GM12878 (cell line): ENCODE measurements around the gene CCN6. TPM values are rescaled to one million over a fixed set of nuclear protein-coding genes. Genes with fewer than 3 reads are reported as not detected.
A peak's percentile ranks its signal among the peaks of the same experiment; 100 is the strongest.

Experiments used
- ATAC-seq: fragments of 200-7000 bp; cut with Tn5 transposase; 3 replicates; pipeline ENCODE4 v1.9.1; 2020; ENCODE audit warnings: mild to moderate bottlenecking, moderate library complexity
- BruUV-seq: library from RNA; stranded (reverse); fragments of 400-500 nt; replicated peaks from 2 replicates; lab custom pipeline; 2021; lab: Mats Ljungman, UMichigan
- CTCF ChIA-PET: fragments of 300-600 bp; sonication (Branson Sonifier 250); formaldehyde crosslinking; extraction: SDS; loops from one replicate; lab custom pipeline; 2021; ENCODE audit warnings: inconsistent platforms; lab: Yijun Ruan, JAX
- POLR2A ChIA-PET: fragments of 350-600 bp; formaldehyde crosslinking; extraction: SDS; loops from one replicate; lab custom pipeline; 2021; ENCODE audit warnings: inconsistent platforms; lab: Charles Lee
- RAD21 ChIA-PET: fragments of 300-600 bp; sonication (Branson Sonifier 250); formaldehyde crosslinking; loops from one replicate; lab custom pipeline; 2023; ENCODE audit warnings: antibody characterized with exemption; ENCODE audit not compliant: unreplicated experiment; lab: Charles Lee
- SMC1A ChIA-PET: fragments of 300-600 bp; sonication (Branson Sonifier 250); formaldehyde crosslinking; loops from one replicate; lab custom pipeline; 2023; ENCODE audit not compliant: unreplicated experiment, uncharacterized antibody; lab: Charles Lee
- DNase-seq: peaks from one replicate; pipeline ENCODE4 v3.0.0-alpha.2; 2011; ENCODE audit warnings: low read depth, low spot score
- FAIRE-seq: peaks from 3 replicates; lab custom pipeline; 2011; peaks lifted over from hg19 to GRCh38; lab: Jason Lieb, UNC
- H2AFZ ChIP-seq: 2 replicates; pipeline ENCODE4 v1.6.0; 2011; ENCODE audit warnings: low read depth, low read length, control low read depth; ENCODE audit not compliant: control insufficient read depth
- H3K27ac ChIP-seq: 2 replicates; pipeline ENCODE4 v1.5.1; 2011; ENCODE audit warnings: control low read depth; ENCODE audit not compliant: control insufficient read depth, insufficient read depth
- H3K27me3 ChIP-seq, 2 experiments: replicated peaks in 1 of 2; 2 replicates each; pipeline versions ENCODE4 v1.6.0 to v1.6.1; 2011; ENCODE audit warnings: low read length in 1 of 2; ENCODE audit not compliant: control insufficient read depth in 2 of 2, insufficient read depth in 2 of 2
- H3K36me3 ChIP-seq, 2 experiments: 2 replicates each; pipeline ENCODE4 v1.5.1; 2011; ENCODE audit warnings: low read length in 1 of 2; ENCODE audit not compliant: control insufficient read depth in 2 of 2, insufficient read depth in 2 of 2
- H3K4me1 ChIP-seq: 2 replicates; pipeline ENCODE4 v1.6.1; 2011; ENCODE audit warnings: mild to moderate bottlenecking, low read length, moderate library complexity, mixed read lengths; ENCODE audit not compliant: control insufficient read depth, insufficient read depth
- H3K4me2 ChIP-seq: 2 replicates; pipeline ENCODE4 v1.6.0; 2011; ENCODE audit warnings: control low read depth; ENCODE audit not compliant: control insufficient read depth, insufficient read depth
- H3K4me3 ChIP-seq: fragments of 200-600 bp; sonication (generic); 2 replicates; pipeline ENCODE4 v1.5.1; 2016
- H3K79me2 ChIP-seq: 2 replicates; pipeline ENCODE4 v1.6.0; 2011; ENCODE audit warnings: low read length; ENCODE audit not compliant: control insufficient read depth, insufficient read depth
- H3K9ac ChIP-seq: 2 replicates; pipeline ENCODE4 v1.8.0; 2011; ENCODE audit warnings: low read length, control low read depth, mixed read lengths; ENCODE audit not compliant: control insufficient read depth, insufficient read depth
- H3K9me3 ChIP-seq: replicated peaks from 3 replicates; pipeline ENCODE4 v1.5.1; 2011; ENCODE audit warnings: mild to moderate bottlenecking, low read length; ENCODE audit not compliant: control insufficient read depth, insufficient read depth
- H4K20me1 ChIP-seq: 2 replicates; pipeline ENCODE4 v1.6.0; 2011; ENCODE audit not compliant: control insufficient read depth, insufficient read depth
- BHLHE40 ChIP-seq, 2 experiments: fragments of 450-650 bp in 1 of 2; IDR thresholded peaks; 2 replicates each; pipeline ENCODE4 v1.6.1; 2011 to 2017; ENCODE audit warnings: low read depth in 2 of 2, borderline replicate concordance in 1 of 2, improper control_type of control experiment in 1 of 2, low read length in 1 of 2, mild to moderate bottlenecking in 1 of 2
- DPF2 ChIP-seq: fragments of 450-650 bp; IDR thresholded peaks from 2 replicates; pipeline ENCODE4 v1.6.1; 2017; ENCODE audit warnings: mild to moderate bottlenecking
- EGR1 ChIP-seq, 2 experiments: IDR thresholded peaks; 1 replicate in 1 of 2; 2 replicates in 1 of 2; pipeline ENCODE4 v1.6.1; 2011 to 2012; ENCODE audit warnings: low read depth in 2 of 2, low read length in 2 of 2, borderline replicate concordance in 1 of 2, mild to moderate bottlenecking in 1 of 2, moderate library complexity in 1 of 2
- FOXK2 ChIP-seq: fragments of 450-650 bp; IDR thresholded peaks from 2 replicates; pipeline ENCODE4 v1.6.1; 2017; ENCODE audit warnings: mild to moderate bottlenecking, moderate library complexity
- HCFC1 ChIP-seq: fragments of 150-350 bp; IDR thresholded peaks from 2 replicates; pipeline ENCODE4 v1.6.1; 2014; ENCODE audit warnings: low read length
- MXI1 ChIP-seq: fragments of 150-350 bp; IDR thresholded peaks from 2 replicates; pipeline ENCODE4 v1.6.1; 2011; ENCODE audit warnings: low read depth, mild to moderate bottlenecking, inconsistent platforms, low read length, improper control_type of control experiment
- PAX8 ChIP-seq: fragments of 450-650 bp; IDR thresholded peaks from 2 replicates; pipeline ENCODE4 v1.6.1; 2017; ENCODE audit warnings: mild to moderate bottlenecking, moderate library complexity
- SREBF1 ChIP-seq: IDR thresholded peaks from 2 replicates; pipeline ENCODE4 v1.6.1; 2012; ENCODE audit warnings: mild to moderate bottlenecking, low read length
- SUZ12 ChIP-seq: fragments of 200-600 bp; sonication (generic); IDR thresholded peaks from one replicate; pipeline ENCODE4 v1.6.1; 2018; ENCODE audit warnings: antibody characterized with exemption, mild to moderate bottlenecking; ENCODE audit not compliant: unreplicated experiment
- ZNF274 ChIP-seq: IDR thresholded peaks from one replicate; pipeline ENCODE4 v1.8.0; 2011; ENCODE audit not compliant: insufficient read length, insufficient read depth
- WGBS: methylation state at CpG from one replicate; pipeline ENCODE4 v1.1.6; 2016; ENCODE audit warnings: low lambda C conversion rate; ENCODE audit not compliant: insufficient replicate concordance, insufficient coverage; ENCODE audit errors: missing lambda C conversion rate; 5-methylcytosine and 5-hydroxymethylcytosine counted together
- in situ Hi-C: fragments of 300-500 bp; cut with MboI; formaldehyde crosslinking; loops from 9 replicates; pipeline ENCODE4 v1.14.3; 2018; ENCODE audit warnings: mixed read lengths
- intact Hi-C: fragments of 100-400 bp; cut with micrococcal nuclease; formaldehyde crosslinking; loops from one replicate; pipeline ENCODE4 v1.14.2; 2022; ENCODE audit not compliant: unreplicated experiment
- polyA plus RNA-seq, 11 experiments: library from polyadenylated mRNA; depleted of rRNA in 4 of 11; unstranded in 6 of 11; stranded (reverse) in 5 of 11; fragments of >200 nt; fragmentation: Nextera tagmentation in 4 of 11; fragmentation: Illumina TruSeq in 1 of 11; extraction: Ambion mirVana in 4 of 11; extraction: Trizol in 1 of 11; gene quantifications; 1 replicate in 1 of 11; 2 replicates in 10 of 11; pipeline versions ENCODE4 v1.2.1 to v1.2.3, GENCODE V29; 2011 to 2016; ENCODE audit warnings: inconsistent platforms in 2 of 11, missing spikeins in 2 of 11, low read depth in 1 of 11
- total RNA-seq, 4 experiments: library from RNA; depleted of rRNA in 3 of 4; stranded (reverse); fragments of >200 nt in 3 of 4; fragmentation: Illumina TruSeq in 1 of 4; extraction: Trizol in 1 of 4; gene quantifications; 2 replicates each; pipeline versions ENCODE4 v1.2.1 to v1.2.3, GENCODE V29; 2013 to 2021
- TF ChIP-seq, protein P1 (sequence below): IDR thresholded peaks from 2 replicates; pipeline ENCODE4 v1.6.1; 2012; ENCODE audit warnings: low read depth, low read length, improper control_type of control experiment
- TF ChIP-seq, protein P2 (sequence below): IDR thresholded peaks from 2 replicates; pipeline ENCODE4 v1.6.1; 2012; ENCODE audit warnings: low read depth, low read length, improper control_type of control experiment

CCN6 gene
- total and polyA plus RNA-seq, 10 of the 15 experiments (the other 5 are each of a cell fraction or from before 2014, with no cell fraction given): 0.05 to 0.24 (median 0.19) TPM; not detected in 5

DNA sequence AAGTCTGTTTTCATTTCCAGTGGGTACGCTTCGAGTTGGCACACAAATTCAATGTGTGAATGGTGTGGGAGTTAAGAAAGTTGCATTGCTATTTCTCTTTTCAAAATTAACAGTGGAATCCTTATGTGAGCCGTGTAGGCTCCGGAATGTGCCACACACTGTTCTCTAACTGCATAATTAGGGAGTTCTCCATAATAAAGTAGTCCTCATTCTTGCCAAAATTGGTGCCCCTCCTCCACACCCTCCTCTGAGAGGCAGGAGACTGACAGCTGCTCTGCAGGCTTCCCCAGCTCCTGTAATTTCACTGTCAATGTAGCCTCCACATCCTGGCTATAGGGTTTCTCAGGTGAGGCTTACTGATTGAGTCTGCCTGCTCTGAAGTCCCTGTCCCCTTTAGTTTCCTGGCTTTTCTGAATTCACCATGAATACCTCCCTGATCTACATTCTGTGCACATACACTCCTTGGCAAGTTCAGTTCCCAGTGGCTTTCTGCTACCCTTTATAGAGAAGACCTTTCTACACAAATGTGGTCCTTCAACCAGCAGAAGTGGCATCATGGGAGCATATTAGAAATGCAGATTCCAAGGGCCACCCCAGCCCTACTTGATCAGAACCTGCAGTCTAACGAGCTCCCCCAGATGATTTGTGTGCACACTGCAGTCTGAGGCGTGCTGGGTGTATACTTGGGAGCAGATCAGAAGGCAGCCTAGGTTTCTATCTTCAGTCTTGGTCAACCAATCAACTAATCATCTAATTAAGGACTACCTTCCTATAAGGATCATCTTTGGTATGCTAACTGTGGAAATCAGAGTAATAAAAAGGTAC is 19.9 kb upstream of the CCN6 start:
- H3K4me2 ChIP-seq: no peak overlapping the region
- CTCF ChIA-PET: no interaction called here
- ATAC-seq (peak; percentile 52), FAIRE-seq (no peak)
- no peaks in the 10 kb centered on the region for H4K20me1 ChIP-seq
- SMC1A ChIA-PET: interaction anchor here (1.5 kb wide), 1 partner anchor 323 kb away, joined by 4 read pairs; no protein-coding TSS in a partner anchor
- no peaks in the 10 kb centered on the region for H3K27me3 ChIP-seq
- no peaks in the 10 kb centered on the region for H3K79me2 ChIP-seq
- no TSS peak for BruUV-seq
- POLR2A ChIA-PET: no interaction called here
- H3K36me3 ChIP-seq: no peaks in the 10 kb centered on the region
- H3K27ac ChIP-seq: no peak overlapping the region
- no peak overlapping the region for H3K4me3 ChIP-seq
- TF ChIP-seq FOXK2 (no peak), EGR1 (IDR thresholded peaks at IDR 0.05; ENCODE audit: borderline replicate concordance in 1 of 2, low read depth in 2 of 2, low read length in 2 of 2) (no peak), SUZ12 (no peak), BHLHE40 (IDR thresholded peaks at IDR 0.05; ENCODE audit: borderline replicate concordance in 1 of 2, low read depth in 2 of 2, low read length in 1 of 2) (no peak), SREBF1 (no peak), MXI1 (no peak), DPF2 (no peak), HCFC1 (no peak), ZNF274 (no peak), PAX8 (no peak)
- TF ChIP-seq, protein P1, sequence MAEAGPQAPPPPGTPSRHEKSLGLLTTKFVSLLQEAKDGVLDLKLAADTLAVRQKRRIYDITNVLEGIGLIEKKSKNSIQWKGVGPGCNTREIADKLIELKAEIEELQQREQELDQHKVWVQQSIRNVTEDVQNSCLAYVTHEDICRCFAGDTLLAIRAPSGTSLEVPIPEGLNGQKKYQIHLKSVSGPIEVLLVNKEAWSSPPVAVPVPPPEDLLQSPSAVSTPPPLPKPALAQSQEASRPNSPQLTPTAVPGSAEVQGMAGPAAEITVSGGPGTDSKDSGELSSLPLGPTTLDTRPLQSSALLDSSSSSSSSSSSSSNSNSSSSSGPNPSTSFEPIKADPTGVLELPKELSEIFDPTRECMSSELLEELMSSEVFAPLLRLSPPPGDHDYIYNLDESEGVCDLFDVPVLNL: no peak
- TF ChIP-seq, protein P2, sequence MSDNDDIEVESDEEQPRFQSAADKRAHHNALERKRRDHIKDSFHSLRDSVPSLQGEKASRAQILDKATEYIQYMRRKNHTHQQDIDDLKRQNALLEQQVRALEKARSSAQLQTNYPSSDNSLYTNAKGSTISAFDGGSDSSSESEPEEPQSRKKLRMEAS: no peak
- TF ChIP-seq, all 136 proteins: peak for 0
- Histone ChIP-seq H3K4me1 (no peaks in the 10 kb centered on the region), H2AFZ (no peak overlapping the region), H3K9ac (no peak overlapping the region), H3K9me3 (no peaks in the 10 kb centered on the region)
- WGBS: 13% methylated on average over 6 of the region's 6 CpGs
- in situ Hi-C loops (loop anchor here (5.0 kb wide), 1 partner anchor 327 kb away; no protein-coding TSS in a partner anchor), intact Hi-C loops (no loop called here)
- no peak for DNase-seq
- RAD21 ChIA-PET: no interaction called here
